Stimulated activated CD4-positive, alpha-beta T cell treated with anti-CD3 and anti-CD28 coated beads, Interleukin-15, amount 100 ng/mL, for 48 hours (primary cell): Measurements from ENCODE around the gene FILIP1.

ENCODE experiments used
- DNase-seq, 2 donors: peaks; one replicate each; pipeline ENCODE4 v3.0.0-alpha.2; 2020; ENCODE audit warnings: low read depth in 2 of 2

FILIP1 gene

DNA sequence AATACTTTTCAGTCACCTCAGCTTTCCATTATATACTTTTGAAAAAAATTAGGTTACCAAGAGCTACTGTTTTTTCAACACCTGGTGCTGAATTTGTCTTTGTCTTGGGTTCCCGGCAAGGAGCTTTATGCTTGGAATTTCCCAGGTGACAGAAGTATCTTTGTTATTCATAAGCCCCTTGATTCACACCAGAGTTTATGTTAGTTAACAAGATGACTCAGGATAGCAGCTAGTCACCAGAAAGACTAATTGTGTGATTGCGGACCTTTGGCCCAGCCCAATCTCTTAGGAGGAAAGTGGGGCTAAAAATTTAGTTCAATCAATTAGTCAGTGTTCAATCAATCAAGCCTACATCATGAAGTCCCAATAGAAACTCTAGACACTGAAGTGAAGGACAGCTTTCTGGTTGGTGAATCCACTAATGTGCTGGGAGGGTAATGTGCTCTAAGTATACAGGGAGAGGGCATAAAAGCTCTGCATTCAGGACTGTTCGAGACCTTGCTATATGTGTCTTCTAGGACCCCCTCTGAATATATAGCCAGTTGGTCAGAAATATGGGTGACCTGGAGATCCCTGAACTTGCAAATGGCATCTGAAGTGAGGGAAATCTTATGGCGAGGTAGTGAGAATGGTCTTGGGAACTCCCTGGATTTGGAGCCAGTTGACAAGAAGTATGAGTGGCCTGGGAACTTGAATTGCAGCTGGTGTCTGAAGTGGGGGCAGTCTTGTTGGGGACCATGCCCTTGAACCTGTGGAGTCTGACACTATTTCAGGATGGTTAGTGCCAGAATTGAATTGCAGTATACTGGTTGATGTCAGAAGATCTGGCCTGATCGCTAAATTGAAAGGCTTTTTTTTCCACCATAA is 225.2 kb downstream of the FILIP1 start:
- no peak for DNase-seq

DNA sequence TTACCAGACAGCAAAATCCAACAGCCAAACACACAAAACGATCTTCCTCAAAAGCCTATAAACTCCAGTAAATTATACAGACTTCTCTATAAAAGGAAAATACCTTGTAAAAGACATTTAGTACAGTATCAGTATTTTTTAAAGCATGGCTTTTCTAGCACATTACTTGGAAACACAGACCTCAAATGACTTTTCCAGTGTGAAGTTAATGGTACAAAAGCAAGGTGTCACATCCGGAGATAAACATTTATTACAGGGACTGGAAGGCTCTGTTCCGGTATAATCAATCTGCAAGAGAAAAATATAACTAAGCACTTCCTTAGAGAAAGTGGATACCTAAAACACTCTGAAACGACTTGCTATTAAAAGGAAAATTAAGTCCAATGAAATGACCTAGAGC is 226.1 kb downstream of the FILIP1 start:
- no peak for DNase-seq

GRCh38 chr6:75266716-75267291 is 226.8 kb downstream of the FILIP1 start:
- no peak for DNase-seq

GRCh38 chr6:75263401-75263750 is 230.2 kb downstream of the FILIP1 start:
- no peak for DNase-seq

DNA sequence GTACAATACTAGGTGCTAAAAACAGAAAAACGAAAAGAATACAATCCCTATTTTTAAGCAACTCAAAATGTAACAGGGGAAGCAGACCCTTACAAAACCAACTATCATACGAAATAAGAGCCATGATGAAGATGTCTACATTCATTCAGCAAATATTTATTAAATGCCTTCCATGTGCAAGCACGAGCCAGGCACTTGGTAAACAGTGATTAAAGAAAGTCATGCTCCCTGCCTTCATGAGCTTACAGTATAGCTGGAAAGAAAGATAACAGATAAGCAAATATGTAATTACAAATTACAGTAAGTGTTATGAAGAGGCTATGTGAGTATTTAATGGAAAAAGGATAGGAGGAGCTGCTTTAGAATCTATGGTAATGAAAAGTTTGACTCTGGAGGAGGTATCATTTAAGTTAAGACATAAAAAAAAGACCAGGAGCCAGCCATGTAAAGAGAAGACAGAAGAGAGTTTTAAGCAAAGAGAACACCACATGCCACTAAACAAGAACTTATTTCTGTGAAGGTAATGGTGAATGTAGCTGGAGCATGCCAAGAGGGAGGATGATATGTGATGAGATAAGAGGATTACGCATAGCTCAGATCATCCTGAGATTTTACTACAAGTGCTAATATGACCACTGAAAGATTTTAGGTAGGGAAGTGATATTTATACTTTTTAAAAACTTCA is 230.7 kb downstream of the FILIP1 start:
- DNase-seq = no peak

GRCh38 chr6:75261299-75261698 is 232.3 kb downstream of the FILIP1 start:
- DNase-seq = no peak

DNA sequence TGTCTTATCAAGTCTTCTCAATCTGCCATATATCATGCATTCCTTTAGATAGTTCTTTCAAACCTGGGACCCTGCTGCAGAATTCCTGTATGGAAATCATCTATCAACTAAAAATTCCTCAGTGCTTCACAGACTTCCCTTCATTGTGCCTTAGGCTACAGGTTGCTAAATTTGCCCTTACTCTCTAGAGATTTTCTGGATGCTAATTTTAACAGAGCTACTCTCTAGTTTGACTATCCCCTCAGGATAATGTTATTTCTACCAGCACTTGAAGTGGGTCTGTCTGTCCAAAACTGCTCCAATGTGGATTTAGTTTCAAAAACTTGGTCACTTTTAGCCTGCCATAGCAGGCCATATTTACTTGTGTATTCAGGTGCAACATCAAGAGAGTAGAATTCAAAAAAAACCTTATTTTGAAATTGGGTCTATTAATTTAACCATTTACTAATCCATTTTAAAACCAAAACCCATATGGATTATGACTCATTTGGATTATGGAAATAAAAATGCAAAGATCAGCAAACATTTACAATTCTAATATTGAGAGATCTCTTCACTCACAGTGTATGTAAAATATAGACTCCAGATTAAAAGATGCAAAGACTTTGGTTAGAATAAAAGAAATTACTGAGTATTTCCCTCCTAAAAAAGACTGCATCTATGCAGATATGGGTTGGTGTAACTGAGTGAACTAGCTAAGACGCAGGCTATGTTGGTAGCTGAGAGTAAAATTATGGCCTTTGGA is 236.1 kb downstream of the FILIP1 start:
- no peak for DNase-seq

DNA sequence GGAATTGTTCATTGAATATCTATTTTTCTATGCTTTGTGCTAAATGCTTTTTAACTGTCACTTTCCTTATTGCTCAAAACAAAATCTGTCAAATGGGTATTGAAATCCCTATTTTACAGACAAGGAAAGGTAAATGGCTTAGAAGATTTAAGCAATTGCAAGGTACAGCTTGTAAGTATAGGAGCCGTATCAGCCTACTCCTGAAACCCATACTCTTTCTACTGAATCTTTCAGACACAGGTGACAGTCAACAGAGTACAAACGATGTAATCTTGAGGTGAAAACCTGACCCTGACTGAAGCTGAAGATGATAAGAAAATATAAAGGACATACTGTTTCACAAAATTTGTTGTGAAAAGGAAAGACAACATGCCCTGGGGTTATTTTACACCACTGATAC is 243.0 kb downstream of the FILIP1 start:
- no peak for DNase-seq

- DNase-seq = no peak
These were observed 243.8 kb downstream of the FILIP1 start for GRCh38 chr6:75249837-75250236.

DNA sequence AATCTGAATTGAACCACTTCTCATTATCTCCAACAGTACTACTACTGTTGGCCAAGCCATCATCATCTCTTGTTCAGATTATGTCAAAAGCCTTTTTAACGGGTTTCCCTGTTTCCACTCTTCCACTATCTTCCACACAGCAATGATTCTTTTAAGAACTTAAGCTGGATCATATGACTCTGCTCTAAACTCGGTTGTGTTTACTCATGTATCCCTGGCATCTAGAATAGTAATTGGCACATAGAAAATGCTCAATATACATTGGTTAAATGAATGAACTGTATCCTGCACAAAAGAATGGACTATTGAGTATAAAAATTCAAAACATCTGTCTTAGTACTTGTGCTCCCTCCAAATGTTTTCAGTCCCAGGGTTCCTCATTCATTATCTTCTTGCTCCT is 247.2 kb downstream of the FILIP1 start:
- DNase-seq = no peak

- DNase-seq = no peak
These were observed 249.5 kb downstream of the FILIP1 start for GRCh38 chr6:75244063-75244584.

DNA sequence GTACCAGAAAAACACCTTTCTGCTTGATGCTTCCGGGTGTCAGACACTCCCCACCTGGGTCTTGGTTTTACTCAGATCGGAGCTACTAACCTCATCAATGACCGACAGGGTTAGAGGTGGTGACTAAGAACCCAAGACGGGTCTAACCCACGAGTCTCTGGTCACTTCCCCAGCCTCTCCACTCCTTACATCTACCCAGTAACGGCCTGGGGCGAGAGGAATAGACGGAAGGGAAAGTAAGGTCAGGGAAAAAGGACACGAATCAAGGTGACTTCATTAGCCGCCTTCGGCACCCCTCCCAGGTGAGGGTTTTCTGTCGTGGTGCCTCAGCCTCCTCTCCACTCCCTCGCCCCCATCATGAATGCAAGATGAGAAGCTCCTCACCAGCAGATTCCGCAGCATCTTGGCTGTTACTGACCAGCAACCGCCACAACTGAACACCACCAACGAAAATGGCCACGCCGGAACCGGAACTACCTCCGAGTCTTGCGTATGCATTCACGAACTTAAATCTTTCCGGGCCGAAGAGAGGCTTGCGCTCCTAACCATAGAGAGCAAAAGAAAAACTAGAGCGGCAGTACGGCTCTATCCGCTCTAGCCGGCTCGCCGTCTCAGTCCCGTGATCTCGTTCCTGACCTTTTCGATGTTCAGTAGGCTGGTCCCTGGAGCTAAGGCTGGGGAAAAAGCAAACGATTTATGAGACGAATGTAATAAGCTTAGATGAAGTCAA is 250.1 kb downstream of the FILIP1 start, which contains the start of gene COX7A2:
Gene COX7A2, minus strand, starts transcription at position 469 of the 730 bp plus-strand sequence. Its CDS starts 67 bp downstream, at position 402.
- DNase-seq = peak; percentile 74 to 75
